Ascending aorta (tissue), 2 donors: Measurements from ENCODE around the gene CHN2. TPM values are rescaled to one million over a fixed set of nuclear protein-coding genes. Genes with fewer than 3 reads are reported as not detected.

Source experiments
- DNase-seq, 2 donors: peaks; one replicate each; pipeline ENCODE4 v3.0.0-alpha.2; 2019; ENCODE audit warnings: low spot score in 2 of 2
- H3K27ac ChIP-seq, 2 donors: fragments of 200-600 bp; sonication (generic); one replicate each; pipeline ENCODE4 v1.5.1; 2016 to 2017; ENCODE audit warnings: mild to moderate bottlenecking in 1 of 2
- H3K27me3 ChIP-seq: fragments of 200-600 bp; sonication (generic); one replicate; pipeline ENCODE4 v1.5.1; 2017
- H3K36me3 ChIP-seq, 2 donors: fragments of 200-600 bp; sonication (generic); one replicate each; pipeline ENCODE4 v1.5.1; 2016
- H3K4me1 ChIP-seq, 2 donors: fragments of 200-600 bp; sonication (generic); one replicate each; pipeline ENCODE4 v1.5.1; 2016 to 2017; ENCODE audit warnings: mild to moderate bottlenecking in 1 of 2
- H3K4me3 ChIP-seq, 2 donors: fragments of 200-600 bp; sonication (generic); one replicate each; pipeline ENCODE4 v1.5.1; 2016 to 2017; ENCODE audit warnings: mild to moderate bottlenecking in 1 of 2
- H3K9me3 ChIP-seq, 2 donors: fragments of 200-600 bp; sonication (generic); one replicate each; pipeline ENCODE4 v1.5.1; 2016
- intact Hi-C: fragments of 100-400 bp; cut with DNase I; formaldehyde crosslinking; loops from one replicate; pipeline ENCODE4 v1.15.1; 2023
- total RNA-seq: library from RNA; depleted of rRNA; stranded (reverse); fragments of >200 nt; gene quantifications from one replicate; pipeline ENCODE4 v1.1.0, GENCODE V29; 2016
- TF ChIP-seq, protein P1 (sequence below), 3 experiments: fragments of 200-600 bp in 2 of 3; fragments of 450-650 bp in 1 of 3; sonication (generic) in 2 of 3; IDR thresholded peaks; one replicate each; pipeline ENCODE4 v1.5.1; 2016 to 2019; ENCODE audit warnings: antibody characterized with exemption in 3 of 3, mild to moderate bottlenecking in 1 of 3, moderate library complexity in 1 of 3

Gene CHN2
- total RNA-seq, 1 donor from 2014 or later = 8.7 TPM

DNA sequence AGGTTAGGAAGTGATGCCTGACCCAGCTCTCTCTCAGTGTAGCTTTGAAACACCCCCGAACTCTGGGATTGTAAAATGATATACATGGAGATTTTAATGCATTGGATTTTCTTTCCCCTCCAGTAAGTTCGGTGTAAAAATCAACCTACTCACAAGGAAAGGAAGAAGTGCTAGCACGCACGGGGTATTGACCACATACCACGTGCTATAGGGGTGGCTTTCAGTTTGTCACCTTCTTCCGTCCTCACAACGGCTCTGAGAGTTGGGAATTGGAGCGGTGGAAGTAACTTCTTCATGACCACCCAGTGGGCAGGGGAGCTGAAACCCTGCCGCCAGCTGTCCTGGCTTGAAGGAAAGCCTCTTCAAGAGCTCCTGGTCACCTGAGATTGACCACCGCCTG lies 219.6 kb downstream of the CHN2 start:
- H3K4me3 ChIP-seq = no peak overlapping the region
- H3K27me3 ChIP-seq = no peaks in the 10 kb centered on the region
- no peak overlapping the region for H3K27ac ChIP-seq
- intact Hi-C loops = no loop called here
- H3K4me1 ChIP-seq = no peaks in the 10 kb centered on the region
- TF ChIP-seq, protein P1, sequence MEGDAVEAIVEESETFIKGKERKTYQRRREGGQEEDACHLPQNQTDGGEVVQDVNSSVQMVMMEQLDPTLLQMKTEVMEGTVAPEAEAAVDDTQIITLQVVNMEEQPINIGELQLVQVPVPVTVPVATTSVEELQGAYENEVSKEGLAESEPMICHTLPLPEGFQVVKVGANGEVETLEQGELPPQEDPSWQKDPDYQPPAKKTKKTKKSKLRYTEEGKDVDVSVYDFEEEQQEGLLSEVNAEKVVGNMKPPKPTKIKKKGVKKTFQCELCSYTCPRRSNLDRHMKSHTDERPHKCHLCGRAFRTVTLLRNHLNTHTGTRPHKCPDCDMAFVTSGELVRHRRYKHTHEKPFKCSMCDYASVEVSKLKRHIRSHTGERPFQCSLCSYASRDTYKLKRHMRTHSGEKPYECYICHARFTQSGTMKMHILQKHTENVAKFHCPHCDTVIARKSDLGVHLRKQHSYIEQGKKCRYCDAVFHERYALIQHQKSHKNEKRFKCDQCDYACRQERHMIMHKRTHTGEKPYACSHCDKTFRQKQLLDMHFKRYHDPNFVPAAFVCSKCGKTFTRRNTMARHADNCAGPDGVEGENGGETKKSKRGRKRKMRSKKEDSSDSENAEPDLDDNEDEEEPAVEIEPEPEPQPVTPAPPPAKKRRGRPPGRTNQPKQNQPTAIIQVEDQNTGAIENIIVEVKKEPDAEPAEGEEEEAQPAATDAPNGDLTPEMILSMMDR (IDR thresholded peaks at IDR 0.05) = no peak
- H3K36me3 ChIP-seq = no peaks in the 10 kb centered on the region
- no peaks in the 10 kb centered on the region for H3K9me3 ChIP-seq
- no peak for DNase-seq

DNA sequence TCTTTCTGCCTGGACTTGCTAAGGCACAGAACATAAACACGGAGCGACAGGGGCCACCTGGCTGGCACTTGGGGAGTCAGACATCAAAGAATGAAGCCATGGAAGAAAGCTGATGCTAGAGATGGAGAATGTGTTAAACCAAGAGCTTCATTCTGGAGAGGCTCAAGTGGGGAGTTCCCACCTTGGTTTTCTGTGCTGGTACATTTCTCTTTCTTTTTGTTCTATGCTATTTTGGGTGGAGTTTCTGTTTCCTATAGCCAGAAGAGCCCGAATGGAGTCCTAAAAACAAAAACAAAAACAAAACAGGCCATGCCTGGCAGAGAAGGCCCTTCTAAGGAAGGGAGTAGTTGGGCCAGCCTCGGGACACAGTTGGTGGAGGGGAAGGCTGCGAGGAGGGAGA lies 220.6 kb downstream of the CHN2 start:
- intact Hi-C loops = no loop called here
- no peak overlapping the region for H3K4me3 ChIP-seq
- H3K36me3 ChIP-seq = no peaks in the 10 kb centered on the region
- H3K9me3 ChIP-seq = no peaks in the 10 kb centered on the region
- DNase-seq = no peak
- H3K27ac ChIP-seq = no peak overlapping the region
- TF ChIP-seq, protein P1 (IDR thresholded peaks at IDR 0.05) = no peak
- H3K27me3 ChIP-seq = no peaks in the 10 kb centered on the region
- H3K4me1 ChIP-seq = no peaks in the 10 kb centered on the region

DNA sequence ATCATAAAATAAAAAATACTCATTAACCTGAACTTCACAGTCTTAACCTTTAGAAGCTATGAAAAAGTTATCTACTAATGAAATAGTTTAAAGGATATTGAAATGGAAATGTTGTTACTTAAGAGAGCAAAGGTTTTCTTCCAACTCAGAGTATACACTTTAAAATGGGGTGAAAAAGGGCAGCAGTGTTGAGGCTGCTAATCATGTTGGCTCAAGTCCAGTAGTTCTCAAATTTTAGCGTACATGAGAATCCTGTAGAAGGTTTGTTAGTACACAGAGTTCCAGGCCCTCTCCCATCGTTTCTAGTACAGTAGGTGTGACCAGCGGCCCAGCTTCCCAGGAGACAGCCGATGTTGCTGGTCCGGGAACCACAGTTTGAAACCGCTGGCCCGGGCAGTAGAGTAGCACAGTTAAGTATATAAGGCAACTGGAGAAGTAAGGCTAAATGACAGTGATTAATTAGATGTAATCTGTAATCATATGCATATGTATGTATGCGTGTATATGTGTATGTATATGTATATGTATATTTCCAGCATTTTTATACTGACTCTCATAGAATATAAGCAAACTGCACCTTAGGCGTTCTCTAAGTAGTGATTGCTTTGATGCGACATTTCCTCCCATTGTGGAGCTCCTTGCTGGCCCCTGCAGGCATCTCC lies 221.8 kb downstream of the CHN2 start:
- H3K4me3 ChIP-seq = no peak overlapping the region

DNA sequence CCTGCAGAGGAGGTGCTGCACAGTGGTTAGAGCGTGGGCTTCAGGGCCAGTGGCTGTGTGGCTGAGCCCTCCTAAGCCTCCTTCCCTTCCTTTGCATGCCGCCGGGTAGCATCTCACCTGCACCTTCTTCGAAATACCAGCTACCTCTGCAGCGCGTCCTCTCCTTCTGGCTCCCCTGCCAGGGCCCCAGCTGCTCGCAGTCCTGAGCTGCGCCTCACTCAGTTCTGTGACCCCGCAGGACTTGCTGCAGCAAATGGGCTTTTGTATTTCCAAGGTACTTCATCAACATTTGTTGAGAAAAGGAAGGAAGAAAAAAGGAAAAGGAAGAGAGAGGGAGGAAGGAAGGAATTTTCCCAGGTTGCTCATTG lies 222.3 kb downstream of the CHN2 start:
- H3K27ac ChIP-seq = no peak overlapping the region
- no peak overlapping the region for H3K4me3 ChIP-seq
- intact Hi-C loops = no loop called here
- TF ChIP-seq, protein P1 (IDR thresholded peaks at IDR 0.05) = no peak
- no peaks in the 10 kb centered on the region for H3K36me3 ChIP-seq
- H3K27me3 ChIP-seq = no peaks in the 10 kb centered on the region
- H3K4me1 ChIP-seq = no peaks in the 10 kb centered on the region
- no peaks in the 10 kb centered on the region for H3K9me3 ChIP-seq
- no peak for DNase-seq

More for the DNA sequence above, 221.8 kb downstream of the CHN2 start:
- intact Hi-C loops = no loop called here
- H3K27me3 ChIP-seq = no peaks in the 10 kb centered on the region
- H3K4me1 ChIP-seq = no peaks in the 10 kb centered on the region
- H3K9me3 ChIP-seq = no peaks in the 10 kb centered on the region
- no peak overlapping the region for H3K27ac ChIP-seq
- DNase-seq = no peak
- no peaks in the 10 kb centered on the region for H3K36me3 ChIP-seq
- TF ChIP-seq, protein P1 (IDR thresholded peaks at IDR 0.05) = no peak

DNA sequence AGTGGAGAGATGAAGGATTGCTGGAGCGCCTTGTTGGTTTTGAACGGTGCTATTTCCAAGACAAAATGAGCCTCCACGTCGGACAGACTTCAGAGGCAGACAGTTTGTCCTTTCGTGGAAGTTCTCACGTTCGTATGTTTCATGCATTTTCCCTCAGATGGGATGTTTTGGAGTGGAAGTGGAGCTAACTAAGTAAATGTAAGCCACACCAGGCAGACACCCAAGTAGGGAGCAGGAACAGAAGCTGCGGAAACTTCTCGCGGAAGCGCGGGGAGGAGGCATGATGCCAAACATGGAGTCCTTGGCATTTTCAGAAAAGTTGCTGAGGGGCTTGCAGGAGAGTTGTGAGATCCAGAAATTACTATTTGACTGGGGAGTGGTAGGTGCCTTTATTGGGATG lies 223.5 kb downstream of the CHN2 start:
- Histone ChIP-seq H3K36me3 (no peaks in the 10 kb centered on the region), H3K4me3 (no peak overlapping the region), H3K4me1 (no peaks in the 10 kb centered on the region), H3K9me3 (no peaks in the 10 kb centered on the region), H3K27ac (no peak overlapping the region), H3K27me3 (no peaks in the 10 kb centered on the region)
- TF ChIP-seq, protein P1 (IDR thresholded peaks at IDR 0.05) = no peak
- no peak for DNase-seq
- intact Hi-C loops = no loop called here

DNA sequence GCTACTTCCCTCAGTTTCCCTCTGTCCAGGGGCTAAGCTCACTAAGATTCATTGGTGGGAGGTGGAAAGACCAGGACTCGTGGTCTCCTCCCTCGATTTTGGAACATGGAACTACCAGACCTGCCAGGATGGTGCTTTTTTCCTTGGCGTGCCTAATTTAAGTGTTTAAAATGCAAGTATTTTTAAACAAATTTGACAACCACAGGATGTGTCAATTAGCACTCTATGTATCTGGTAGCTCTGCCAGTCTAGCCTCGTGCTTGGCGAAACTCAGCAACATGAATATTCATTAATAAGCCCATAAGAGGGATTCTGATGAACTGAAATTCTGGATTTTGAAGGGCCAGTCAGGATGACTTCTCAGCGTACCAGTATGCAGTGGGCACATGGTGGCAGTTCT lies 224.1 kb downstream of the CHN2 start:
- Histone ChIP-seq H3K36me3 (no peaks in the 10 kb centered on the region), H3K27ac (no peak overlapping the region), H3K27me3 (no peaks in the 10 kb centered on the region), H3K9me3 (no peaks in the 10 kb centered on the region), H3K4me1 (no peaks in the 10 kb centered on the region), H3K4me3 (no peak overlapping the region)
- TF ChIP-seq, protein P1 (IDR thresholded peaks at IDR 0.05) = no peak
- no peak for DNase-seq
- intact Hi-C loops = no loop called here
